Spinal cord (tissue), 10 donors: ENCODE results near the gene FAM161A. TPM values are rescaled to one million over a fixed set of nuclear protein-coding genes. Genes with fewer than 3 reads are reported as not detected.
"Not testable (repeated sequence)": the region's sequence is repeated elsewhere in the genome, so short reads cannot be mapped to it uniquely, and the experiment has no call there.

Experiments used
- DNase-seq, 6 donors: peaks; one replicate each; pipeline versions ENCODE4 v3.0.0 to v3.0.0-alpha.2; 2013 to 2015; ENCODE audit warnings: low spot score in 6 of 6, low read depth in 4 of 6
- H3K27ac ChIP-seq: one replicate; pipeline ENCODE4 v1.5.1; 2013; ENCODE audit warnings: low read depth, low read length, control low read depth
- H3K27me3 ChIP-seq: one replicate; pipeline ENCODE4 v1.6.1; 2013; ENCODE audit warnings: low read length; ENCODE audit not compliant: control insufficient read depth, insufficient read depth
- H3K36me3 ChIP-seq: one replicate; pipeline ENCODE4 v1.6.1; 2013; ENCODE audit warnings: low read length; ENCODE audit not compliant: control insufficient read depth, insufficient read depth
- H3K4me1 ChIP-seq: one replicate; pipeline ENCODE4 v1.6.1; 2013; ENCODE audit warnings: low read length; ENCODE audit not compliant: control insufficient read depth, insufficient read depth
- H3K4me3 ChIP-seq: one replicate; pipeline ENCODE4 v1.5.1; 2013; ENCODE audit warnings: low read depth, low read length, control low read depth
- H3K9me3 ChIP-seq: one replicate; pipeline ENCODE4 v1.6.1; 2013; ENCODE audit warnings: low read length; ENCODE audit not compliant: control insufficient read depth, insufficient read depth
- WGBS: methylation state at CpG from one replicate; pipeline ENCODE4 v1.1.5; 2013; ENCODE audit warnings: missing lambda C conversion rate; ENCODE audit not compliant: insufficient coverage; 5-methylcytosine and 5-hydroxymethylcytosine counted together
- polyA plus RNA-seq, 2 donors: library from polyadenylated mRNA; unstranded; fragments of 120-200 nt; gene quantifications; one replicate each; pipeline ENCODE4 v1.2.1, GENCODE V29; 2013; ENCODE audit not compliant: insufficient read length in 2 of 2
- total RNA-seq, 2 donors: library from RNA; depleted of rRNA in 1 of 2; stranded (reverse); fragments of 120-200 nt in 1 of 2; fragments of >200 nt in 1 of 2; gene quantifications; one replicate each; pipeline versions ENCODE4 v1.2.3 to v1.2.4, GENCODE V29; 2013 to 2014
- donor health status: healthy.

The FAM161A gene
- total and polyA plus RNA-seq, 4 donors: 9.7 to 20.3 (median 15.8) TPM

DNA sequence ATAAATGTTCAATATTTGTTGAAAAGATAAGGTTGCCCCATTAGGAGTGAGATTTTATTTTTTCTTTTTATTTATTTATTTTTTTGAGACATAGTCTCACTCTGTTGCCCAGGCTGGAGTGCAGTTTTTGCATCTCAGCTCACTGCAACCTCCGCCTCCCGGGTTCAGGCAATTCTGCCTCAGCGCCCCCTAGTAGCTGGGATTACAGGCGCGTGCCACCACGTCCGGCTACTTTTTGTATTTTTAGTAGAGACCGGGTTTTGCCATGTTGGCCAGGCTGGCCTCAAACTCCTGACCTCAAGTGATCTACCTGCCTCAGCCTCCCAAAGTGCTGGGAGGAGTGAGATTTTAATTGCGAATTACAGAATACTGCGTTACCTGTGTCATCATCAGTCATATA, 2.6 kb downstream of the FAM161A start:
- not testable (repeated sequence) for H3K27ac ChIP-seq, DNase-seq

DNA sequence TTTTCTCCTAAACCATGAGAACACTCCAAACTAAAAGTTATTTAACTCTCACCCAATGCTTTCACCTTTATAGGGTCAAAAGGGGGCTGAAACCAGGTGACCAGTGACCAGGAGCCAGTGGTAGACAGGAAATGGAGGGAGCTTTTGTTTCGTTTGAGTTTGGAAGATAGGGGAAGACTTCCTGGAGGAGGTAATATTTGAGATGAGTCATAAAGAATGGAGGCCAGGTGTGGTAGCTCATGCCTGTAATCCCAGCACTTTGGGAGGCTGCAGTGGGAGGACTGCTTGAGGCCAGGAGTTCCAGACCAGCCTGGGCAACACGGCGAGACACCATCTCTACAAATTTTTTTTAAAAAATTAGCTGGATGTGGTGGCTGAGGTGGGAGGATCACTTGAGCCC, 8.5 kb downstream of the FAM161A start:
- Histone ChIP-seq H3K9me3 (no peaks in the 10 kb centered on the region), H3K4me3 (no peak overlapping the region), H3K36me3 (peaks cover 9% of the 10 kb centered on the region), H3K27ac (no peak overlapping the region), H3K4me1 (no peaks in the 10 kb centered on the region), H3K27me3 (no peaks in the 10 kb centered on the region)
- 86% methylated on average over 1 of the region's 3 CpGs for WGBS
- no peak for DNase-seq

More for the DNA sequence above, 2.6 kb downstream of the FAM161A start:
- not testable (repeated sequence) for H3K4me3 ChIP-seq, H3K27me3 ChIP-seq, H3K36me3 ChIP-seq, H3K9me3 ChIP-seq
- 100% methylated on average over 4 of the region's 10 CpGs for WGBS
- H3K4me1 ChIP-seq: peaks cover 10% of the 10 kb centered on the region

GRCh38 chr2:61841286-61841685, 12.6 kb downstream of the FAM161A start:
- no peak overlapping the region for H3K4me3 ChIP-seq
- no peaks in the 10 kb centered on the region for H3K9me3 ChIP-seq
- H3K4me1 ChIP-seq: no peaks in the 10 kb centered on the region
- H3K27ac ChIP-seq: no peak overlapping the region
- H3K36me3 ChIP-seq: peaks cover 15% of the 10 kb centered on the region
- WGBS: 97% methylated on average over 2 of the region's 3 CpGs
- H3K27me3 ChIP-seq: no peaks in the 10 kb centered on the region
- DNase-seq: peak in 1 of 6 donors; percentile 20

- Histone ChIP-seq H3K36me3 (peaks cover 11% of the 10 kb centered on the region), H3K27me3 (no peaks in the 10 kb centered on the region), H3K27ac (no peak overlapping the region), H3K9me3 (no peaks in the 10 kb centered on the region), H3K4me1 (no peaks in the 10 kb centered on the region), H3K4me3 (no peak overlapping the region)
- DNase-seq: no peak
- no CpG with 5 or more reads among the region's 1 CpG for WGBS
Observed at GRCh38 chr2:61834893-61835292, 19.0 kb downstream of the FAM161A start.

DNA sequence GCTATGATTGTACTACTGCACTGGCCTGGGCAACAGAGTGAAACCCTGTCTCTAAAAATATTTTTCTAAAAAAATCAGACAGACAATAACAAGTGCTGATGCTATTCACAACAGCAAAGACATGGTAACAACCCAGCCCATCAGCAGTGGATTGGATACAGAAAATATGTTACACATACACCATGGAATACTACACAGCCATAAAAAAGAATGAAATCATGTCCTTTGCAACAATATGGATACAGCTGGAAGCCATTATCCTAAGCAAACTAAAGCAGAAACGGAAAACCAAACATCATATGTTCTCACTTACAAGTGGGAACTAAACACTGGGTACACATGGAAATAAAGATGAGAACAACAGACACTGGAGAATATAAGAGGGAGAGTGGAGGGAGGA, 19.9 kb downstream of the FAM161A start:
- Histone ChIP-seq H3K9me3 (no peaks in the 10 kb centered on the region), H3K27me3 (no peaks in the 10 kb centered on the region), H3K36me3 (peaks cover 9% of the 10 kb centered on the region), H3K27ac (no peak overlapping the region), H3K4me3 (no peak overlapping the region), H3K4me1 (no peaks in the 10 kb centered on the region)
- no peak for DNase-seq
- no CpG with 5 or more reads among the region's 1 CpG for WGBS

DNA sequence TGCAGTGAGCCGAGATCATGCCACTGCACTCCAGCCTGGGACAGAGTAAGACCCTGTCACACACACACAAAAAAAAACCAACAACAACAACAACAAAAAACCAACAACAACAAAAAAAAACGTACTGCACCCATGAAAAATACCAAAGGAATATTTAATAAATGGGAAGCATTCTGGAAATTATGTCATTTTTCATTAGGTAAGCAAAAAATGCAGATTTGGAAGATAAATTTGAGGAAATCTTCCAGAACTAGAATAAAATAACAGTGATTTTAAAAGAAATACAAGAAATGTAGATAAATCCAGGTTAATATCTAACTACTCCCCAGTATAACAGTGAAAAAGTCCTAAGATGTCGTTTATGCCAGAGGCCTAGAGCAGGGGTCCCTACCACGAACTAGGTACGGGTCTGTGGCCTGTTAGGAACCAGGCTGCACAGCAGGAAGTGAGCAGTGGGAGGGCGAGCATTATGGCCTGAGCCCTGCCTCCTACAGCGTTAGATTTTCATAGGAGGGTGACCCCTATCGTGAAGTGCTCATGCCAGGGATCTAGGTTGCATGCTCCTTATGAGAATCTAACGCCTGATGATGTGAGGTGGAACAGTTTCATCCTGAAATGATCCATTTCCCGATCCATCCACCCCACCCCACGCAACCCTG, 21.5 kb downstream of the FAM161A start:
- 79% methylated on average over 5 of the region's 11 CpGs for WGBS
- H3K27me3 ChIP-seq: no peaks in the 10 kb centered on the region
- H3K4me1 ChIP-seq: no peaks in the 10 kb centered on the region

DNA sequence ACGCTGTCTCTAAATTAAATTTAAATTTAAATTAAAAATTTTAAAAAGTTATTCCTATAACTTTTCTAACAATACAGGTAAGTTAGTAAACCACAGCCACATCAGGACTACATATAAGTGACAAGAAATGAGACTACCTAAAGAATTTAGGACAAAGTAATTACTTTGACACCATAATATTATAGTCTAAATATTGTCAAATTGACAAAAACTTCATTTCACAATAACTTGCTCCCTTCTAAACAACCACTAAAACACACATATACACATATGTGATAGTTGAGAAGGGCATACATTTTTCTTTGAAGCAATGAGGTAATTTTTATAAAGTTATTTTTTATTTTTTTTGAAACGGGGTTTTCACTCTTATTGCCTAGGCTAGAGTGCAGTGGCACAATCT, 31.6 kb downstream of the FAM161A start:
- Histone ChIP-seq H3K9me3 (no peaks in the 10 kb centered on the region), H3K27ac (no peak overlapping the region), H3K36me3 (no peaks in the 10 kb centered on the region), H3K4me1 (no peaks in the 10 kb centered on the region), H3K27me3 (no peaks in the 10 kb centered on the region), H3K4me3 (no peak overlapping the region)
- no CpG with 5 or more reads among the region's 2 CpGs for WGBS
- no peak for DNase-seq

More for the DNA sequence above, 21.5 kb downstream of the FAM161A start:
- H3K9me3 ChIP-seq: no peaks in the 10 kb centered on the region
- H3K27ac ChIP-seq: no peak overlapping the region
- H3K36me3 ChIP-seq: peaks cover 7% of the 10 kb centered on the region
- DNase-seq: no peak
- no peak overlapping the region for H3K4me3 ChIP-seq

DNA sequence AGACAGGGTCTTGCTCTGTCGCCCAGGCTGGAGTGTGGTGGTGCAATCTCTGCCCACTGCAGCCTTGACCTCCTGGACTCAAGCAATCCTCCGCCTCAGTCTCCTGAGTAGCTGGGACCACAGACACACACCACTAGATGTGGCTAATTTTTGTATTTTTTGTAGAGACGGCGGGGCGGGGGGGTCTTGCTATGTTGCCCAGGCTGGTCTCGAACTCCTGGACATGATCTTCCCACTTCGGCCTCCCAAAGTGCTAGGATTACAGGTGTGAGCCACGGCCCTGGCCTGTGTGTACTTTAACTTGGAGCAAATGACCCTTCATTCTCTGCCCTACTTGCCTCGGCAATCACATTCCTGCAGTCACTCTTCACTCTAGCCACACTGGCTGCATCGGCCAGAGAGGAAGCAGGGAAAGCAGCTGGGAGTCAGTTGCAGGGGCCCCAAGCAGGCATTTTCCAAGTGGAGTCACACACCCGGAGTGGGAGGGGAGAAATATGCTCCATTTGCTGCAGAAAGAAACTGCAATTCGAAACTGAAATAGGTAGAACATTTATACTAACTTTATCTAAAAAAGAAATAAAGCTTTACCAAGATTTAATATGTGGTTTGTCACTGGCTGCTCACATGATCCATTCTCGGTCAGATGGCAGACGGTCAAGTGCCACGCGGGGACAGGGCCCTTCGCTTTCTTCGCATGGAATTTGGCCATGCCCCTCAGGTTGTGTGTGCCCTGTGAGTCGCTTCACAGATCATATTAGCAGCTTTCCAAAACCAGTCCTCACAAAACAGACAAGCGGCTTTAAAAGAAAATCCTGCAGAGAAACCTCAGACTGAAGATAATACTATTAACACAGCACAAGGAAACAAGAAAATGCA, 37.1 kb downstream of the FAM161A start:
- H3K9me3 ChIP-seq: no peaks in the 10 kb centered on the region
- no peak overlapping the region for H3K4me3 ChIP-seq
- no peaks in the 10 kb centered on the region for H3K36me3 ChIP-seq
- H3K27ac ChIP-seq: no peak overlapping the region
- no peaks in the 10 kb centered on the region for H3K4me1 ChIP-seq
- WGBS: 85% methylated on average over 13 of the region's 20 CpGs
- H3K27me3 ChIP-seq: no peaks in the 10 kb centered on the region
- no peak for DNase-seq

DNA sequence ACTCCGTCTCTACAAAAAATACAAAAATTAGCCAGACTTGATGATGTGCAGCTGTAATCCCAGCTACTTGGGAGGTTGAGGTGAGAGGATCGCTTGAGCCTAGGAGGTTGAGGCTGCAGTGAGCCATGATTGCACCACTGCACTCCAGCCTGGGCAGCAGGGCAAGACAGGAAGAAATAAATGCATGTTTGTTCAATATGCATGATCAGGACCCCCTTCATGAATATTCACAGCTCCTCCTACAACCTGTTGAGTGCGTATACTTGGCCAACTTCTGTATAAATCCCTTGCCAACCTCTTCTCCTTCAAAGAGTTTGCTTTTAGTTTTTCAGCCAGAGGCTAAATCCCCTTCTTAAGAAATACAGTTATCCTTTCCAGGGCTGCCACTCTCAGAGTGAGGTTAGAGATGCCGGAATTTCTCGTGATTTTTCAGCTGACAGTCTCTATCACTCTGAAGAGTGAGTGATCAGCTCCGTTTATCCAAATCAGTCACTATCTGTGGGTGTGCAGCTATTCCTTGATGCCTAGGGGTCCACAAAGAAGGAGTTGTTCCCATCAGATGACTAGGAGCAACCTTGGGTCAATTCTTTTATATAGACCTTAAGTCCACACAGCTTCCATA, 39.2 kb downstream of the FAM161A start:
- H3K4me1 ChIP-seq: no peaks in the 10 kb centered on the region
- no peaks in the 10 kb centered on the region for H3K9me3 ChIP-seq
- WGBS: 91% methylated on average over 4 of the region's 6 CpGs
- H3K36me3 ChIP-seq: no peaks in the 10 kb centered on the region
- H3K27ac ChIP-seq: no peak overlapping the region
- H3K4me3 ChIP-seq: no peak overlapping the region
- no peaks in the 10 kb centered on the region for H3K27me3 ChIP-seq
- peak in 1 of 6 donors; percentile 6 for DNase-seq
